ENCODE results near the gene RETREG3.
A peak's percentile ranks its signal among the peaks of the same experiment; 100 is the strongest.
"Not testable (repeated sequence)": the region's sequence is repeated elsewhere in the genome, so short reads cannot be mapped to it uniquely, and the experiment has no call there.

The RETREG3 gene

GRCh38 chr17:42552736-42553135 lies 56.4 kb downstream of the RETREG3 start, which contains the start of gene HSD17B1:
Gene HSD17B1, plus strand, starts transcription at chr17:42552923. Its CDS starts 11 bp downstream, at chr17:42552934.
- not testable (repeated sequence) for DNase-seq (ENCODE audit: low spot score)

DNA sequence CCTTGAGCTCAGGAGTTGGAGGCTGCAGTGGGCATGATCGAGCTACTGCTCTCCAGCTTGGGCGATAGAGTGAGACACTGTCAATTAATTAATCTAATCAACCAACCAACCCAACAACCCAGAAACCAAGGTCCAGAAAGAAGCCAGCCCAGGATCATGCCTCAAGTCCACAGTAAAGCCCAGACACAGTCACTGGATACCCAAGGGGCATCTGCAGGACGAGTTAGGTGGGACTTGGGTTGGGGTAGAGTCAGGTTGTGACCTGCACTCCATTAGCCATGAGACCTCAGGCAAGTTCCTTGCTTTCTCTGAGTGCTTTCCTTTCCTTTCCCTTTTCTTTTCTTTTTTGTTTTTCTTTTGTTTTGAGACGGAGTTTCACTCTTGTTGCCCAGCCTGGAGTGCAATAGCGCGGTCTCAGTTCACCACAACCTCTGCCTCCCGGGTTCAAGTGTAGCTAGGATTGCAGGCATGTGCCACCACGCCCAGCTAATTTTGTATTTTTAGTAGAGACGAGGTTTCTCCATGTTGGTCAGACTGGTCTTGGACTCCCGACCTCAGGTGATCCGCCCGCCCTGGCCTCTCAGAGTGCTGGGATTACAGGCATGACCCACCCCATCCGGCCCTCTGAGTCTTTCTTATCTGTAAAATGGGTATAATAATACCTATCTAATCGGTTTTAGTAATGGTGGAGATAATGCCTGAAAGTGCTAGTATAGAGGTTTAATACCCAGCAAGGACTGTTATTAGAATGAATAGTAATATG lies 60.0 kb downstream of the RETREG3 start:
- no peak for DNase-seq (ENCODE audit: low spot score)

DNA sequence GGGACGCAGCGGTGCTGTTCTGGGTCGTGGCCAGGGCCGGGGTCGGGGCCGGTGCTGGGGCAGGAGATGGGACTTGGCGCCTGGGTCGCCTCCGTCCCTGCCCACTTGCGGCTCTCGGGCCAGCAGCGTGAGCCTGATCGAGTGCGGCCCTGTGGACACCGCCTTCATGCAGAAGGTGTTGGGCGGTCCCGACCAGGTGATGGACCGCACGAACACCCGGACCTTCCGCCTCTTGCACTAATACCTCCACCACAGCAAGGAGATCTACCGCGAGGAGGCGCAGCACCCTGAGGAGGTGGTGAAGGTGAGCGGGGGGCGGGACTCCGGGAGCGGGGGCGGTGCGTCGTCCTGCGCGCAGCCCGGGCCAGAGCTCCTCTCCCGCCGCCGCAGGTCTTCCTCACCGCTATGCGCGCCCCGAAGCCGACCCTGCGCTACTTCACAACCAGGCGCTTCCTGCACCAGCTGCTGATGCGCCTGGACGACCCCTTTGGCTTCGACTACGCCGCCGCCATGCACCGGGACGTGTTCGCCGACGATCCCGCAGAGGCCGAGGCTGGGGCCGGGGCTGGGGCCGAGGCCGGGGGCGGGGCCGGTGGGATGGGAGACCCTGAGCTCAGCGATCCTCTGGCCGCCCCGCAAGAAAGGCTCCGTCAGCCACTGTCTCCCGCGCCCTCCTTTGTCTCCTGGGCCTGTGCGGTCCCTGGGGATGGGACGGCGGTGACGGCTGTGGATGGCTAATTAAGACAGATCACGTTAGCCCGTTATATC lies 60.9 kb downstream of the RETREG3 start:
- DNase-seq (ENCODE audit: low spot score), result no peak

DNA sequence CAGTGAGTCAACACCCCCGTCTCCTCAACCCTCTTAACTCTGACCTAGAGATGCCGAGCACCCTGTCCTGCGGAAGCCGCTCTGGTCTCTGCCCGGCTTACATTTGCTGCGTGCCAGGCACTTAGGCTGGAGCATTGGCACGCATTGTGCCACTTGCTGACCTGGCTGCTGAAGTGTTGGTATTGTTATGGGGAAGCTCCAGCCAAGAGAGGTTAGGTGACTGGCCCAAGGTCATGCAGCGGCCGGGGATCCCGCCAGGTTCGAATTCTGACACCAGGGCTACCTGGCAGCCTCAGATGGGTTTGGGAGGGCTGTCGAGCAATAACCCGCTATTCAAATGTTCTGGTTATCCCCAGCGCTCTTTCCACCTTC lies 61.5 kb downstream of the RETREG3 start:
- DNase-seq (ENCODE audit: low spot score), result no peak

GRCh38 chr17:42547001-42547461 lies 62.1 kb downstream of the RETREG3 start:
- DNase-seq (ENCODE audit: low spot score), result no peak

DNA sequence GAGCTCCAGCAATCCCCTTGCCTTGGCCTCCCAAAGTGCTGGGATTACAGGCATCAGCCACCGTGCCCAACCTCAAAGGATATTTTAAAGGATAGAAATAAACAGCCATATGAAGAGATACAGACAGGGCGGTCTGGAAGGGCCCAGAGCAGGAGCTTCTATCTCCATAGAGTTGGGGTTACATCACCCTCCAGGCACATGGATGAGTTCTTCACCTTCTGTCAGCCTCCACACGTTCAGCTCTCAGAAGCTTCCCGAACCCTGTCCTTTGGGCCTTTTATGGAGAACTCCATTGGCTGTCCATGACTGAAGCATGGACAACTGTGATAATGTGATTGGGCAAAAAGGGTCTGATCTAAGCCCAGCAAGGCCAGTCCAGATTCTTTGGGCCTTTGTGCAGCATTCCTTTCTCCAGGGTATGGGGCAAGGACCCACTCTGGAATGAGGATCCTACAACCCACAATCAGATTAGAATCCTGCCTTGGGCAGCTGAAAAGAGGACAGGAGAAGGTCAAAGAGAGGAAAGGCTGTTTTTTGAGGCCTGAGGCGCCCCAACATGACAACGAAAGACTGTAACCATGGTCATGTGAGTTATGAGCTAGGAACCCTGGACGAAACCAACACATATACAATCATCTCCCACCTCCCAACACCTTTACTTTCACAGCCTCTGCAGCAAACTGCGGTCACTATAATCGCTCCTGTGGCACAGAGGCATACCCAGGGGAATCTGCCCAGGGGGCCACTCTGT lies 63.2 kb downstream of the RETREG3 start:
- DNase-seq (ENCODE audit: low spot score), result not testable (repeated sequence)

- no peak for DNase-seq (ENCODE audit: low spot score)
Observed at GRCh38 chr17:42544874-42545283, 64.3 kb downstream of the RETREG3 start.

DNA sequence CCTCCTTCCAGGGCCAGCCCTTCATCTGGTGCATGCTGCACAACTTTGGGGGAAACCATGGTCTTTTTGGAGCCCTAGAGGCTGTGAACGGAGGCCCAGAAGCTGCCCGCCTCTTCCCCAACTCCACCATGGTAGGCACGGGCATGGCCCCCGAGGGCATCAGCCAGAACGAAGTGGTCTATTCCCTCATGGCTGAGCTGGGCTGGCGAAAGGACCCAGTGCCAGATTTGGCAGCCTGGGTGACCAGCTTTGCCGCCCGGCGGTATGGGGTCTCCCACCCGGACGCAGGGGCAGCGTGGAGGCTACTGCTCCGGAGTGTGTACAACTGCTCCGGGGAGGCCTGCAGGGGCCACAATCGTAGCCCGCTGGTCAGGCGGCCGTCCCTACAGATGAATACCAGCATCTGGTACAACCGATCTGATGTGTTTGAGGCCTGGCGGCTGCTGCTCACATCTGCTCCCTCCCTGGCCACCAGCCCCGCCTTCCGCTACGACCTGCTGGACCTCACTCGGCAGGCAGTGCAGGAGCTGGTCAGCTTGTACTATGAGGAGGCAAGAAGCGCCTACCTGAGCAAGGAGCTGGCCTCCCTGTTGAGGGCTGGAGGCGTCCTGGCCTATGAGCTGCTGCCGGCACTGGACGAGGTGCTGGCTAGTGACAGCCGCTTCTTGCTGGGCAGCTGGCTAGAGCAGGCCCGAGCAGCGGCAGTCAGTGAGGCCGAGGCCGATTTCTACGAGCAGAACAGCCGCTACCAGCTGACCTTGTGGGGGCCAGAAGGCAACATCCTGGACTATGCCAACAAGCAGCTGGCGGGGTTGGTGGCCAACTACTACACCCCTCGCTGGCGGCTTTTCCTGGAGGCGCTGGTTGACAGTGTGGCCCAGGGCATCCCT lies 65.7 kb downstream of the RETREG3 start:
- no peak for DNase-seq (ENCODE audit: low spot score)

DNA sequence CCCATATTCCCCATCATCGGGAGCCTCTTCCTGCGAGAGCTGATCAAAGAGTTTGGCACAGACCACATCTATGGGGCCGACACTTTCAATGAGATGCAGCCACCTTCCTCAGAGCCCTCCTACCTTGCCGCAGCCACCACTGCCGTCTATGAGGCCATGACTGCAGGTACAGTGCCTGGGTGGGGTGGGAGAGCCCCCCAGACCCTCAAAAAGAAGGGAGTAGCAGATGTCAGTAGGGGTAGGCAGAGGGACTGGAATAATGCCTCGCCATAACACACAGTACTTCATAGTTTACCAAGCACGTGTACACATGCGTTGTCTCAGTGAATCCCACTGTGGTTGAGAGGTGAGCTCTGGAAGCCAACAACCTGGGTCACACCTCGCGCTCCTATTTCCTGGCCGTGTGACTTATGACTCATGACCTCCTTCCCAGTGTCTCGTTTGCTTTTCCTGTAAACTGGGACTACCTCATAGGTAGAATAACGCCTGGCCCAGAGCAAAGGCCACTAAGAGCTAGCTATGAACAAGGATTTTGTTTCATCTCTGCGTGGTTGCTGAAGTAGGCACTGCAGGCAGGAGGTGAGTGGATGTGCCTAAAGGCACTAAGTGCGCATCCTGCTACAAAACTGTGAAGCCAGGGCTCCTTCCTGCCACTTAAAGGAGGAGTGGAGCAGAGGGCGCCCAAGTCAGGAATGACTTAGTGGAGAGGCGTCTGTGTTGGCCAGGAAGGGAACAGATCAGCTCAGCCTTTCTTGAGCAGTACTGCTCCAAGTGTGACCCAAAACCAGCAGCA lies 67.9 kb downstream of the RETREG3 start:
- DNase-seq (ENCODE audit: low spot score), result no peak

- DNase-seq (ENCODE audit: low spot score), result not testable (repeated sequence)
Observed at GRCh38 chr17:42540558-42540957, 68.6 kb downstream of the RETREG3 start.

- no peak for DNase-seq (ENCODE audit: low spot score)
Observed at GRCh38 chr17:42538482-42538881, 70.7 kb downstream of the RETREG3 start.

- no peak for DNase-seq (ENCODE audit: low spot score)
Observed at GRCh38 chr17:42537826-42538451, 71.2 kb downstream of the RETREG3 start.

DNA sequence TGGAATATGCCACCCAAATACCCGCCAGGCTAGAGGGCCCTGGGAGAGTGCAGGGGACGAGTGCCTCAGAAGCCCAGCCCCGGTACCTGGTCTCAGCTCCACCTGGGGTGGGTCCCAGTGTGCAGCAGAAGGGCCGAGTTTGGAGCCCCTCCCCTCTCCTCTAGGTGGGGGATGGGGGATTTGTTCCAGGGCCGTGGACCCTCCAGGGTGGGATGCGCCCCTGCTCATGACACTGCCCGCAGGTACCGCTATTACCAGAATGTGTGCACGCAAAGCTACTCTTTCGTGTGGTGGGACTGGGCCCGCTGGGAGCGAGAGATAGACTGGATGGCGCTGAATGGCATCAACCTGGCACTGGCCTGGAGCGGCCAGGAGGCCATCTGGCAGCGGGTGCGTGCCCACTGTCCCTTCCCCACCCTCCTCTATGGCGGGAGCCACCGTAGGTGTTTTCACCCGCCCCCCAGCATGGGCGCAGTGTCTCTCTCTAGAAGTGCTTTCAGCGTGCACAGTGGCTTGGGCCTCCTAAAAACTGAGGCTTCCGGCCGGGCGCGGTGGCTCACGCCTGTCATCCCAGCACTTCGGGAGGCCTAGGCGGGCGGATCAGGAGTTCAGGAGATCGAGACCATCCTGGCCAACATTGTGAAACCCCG lies 71.9 kb downstream of the RETREG3 start:
- DNase-seq (ENCODE audit: low spot score), result no peak

- DNase-seq (ENCODE audit: low spot score), result peak; percentile 93
Observed at GRCh38 chr17:42536372-42537155, 72.6 kb downstream of the RETREG3 start.

GRCh38 chr17:42536048-42536371 lies 73.2 kb downstream of the RETREG3 start, which contains the start of gene NAGLU:
Gene NAGLU, plus strand, starts transcription at chr17:42536241. Its CDS starts 32 bp downstream, at chr17:42536273.
- peak; percentile 100 for DNase-seq (ENCODE audit: low spot score)

DNA sequence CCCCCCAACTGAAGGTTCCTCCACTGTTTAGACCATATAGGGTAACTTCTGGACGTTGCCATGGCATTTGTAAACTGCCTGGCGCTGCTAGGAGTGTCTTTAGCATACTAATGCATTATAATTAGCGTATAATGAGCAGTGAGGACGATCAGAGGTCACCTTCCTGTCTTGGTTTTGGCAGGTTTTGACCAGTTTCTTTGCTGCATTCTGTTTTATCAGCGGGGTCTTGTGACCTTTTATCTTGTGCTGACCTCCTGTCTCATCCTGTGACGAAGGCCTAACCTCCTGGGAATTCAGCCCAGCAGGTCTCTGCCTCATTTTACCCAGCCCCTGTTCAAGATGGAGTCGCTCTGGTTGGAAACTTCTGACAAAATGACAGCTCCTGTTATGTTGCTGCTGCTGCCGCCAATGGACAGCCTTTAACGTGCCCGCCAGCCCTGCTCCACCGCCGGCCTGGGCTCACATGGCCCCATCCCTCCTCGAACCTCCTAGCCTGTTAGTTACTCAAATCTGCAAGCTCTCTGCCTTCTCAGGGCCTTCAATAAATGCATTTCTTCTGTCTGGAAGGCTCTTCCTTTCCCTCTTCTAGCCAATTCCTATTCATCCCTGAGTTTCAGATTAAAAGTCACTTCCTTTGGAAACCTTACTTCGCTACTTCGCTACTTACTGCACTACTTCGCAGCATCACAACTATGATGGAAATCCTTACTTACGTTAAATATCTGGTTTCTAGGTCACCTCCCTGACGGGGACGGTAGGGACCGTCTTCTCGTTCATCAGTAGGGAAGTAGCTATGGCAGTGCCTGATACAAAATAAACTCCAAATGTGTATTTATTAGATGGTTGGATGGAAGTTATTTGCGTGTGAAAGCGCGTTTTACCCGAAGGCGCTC lies 73.8 kb downstream of the RETREG3 start:
- DNase-seq (ENCODE audit: low spot score), result no peak

DNA sequence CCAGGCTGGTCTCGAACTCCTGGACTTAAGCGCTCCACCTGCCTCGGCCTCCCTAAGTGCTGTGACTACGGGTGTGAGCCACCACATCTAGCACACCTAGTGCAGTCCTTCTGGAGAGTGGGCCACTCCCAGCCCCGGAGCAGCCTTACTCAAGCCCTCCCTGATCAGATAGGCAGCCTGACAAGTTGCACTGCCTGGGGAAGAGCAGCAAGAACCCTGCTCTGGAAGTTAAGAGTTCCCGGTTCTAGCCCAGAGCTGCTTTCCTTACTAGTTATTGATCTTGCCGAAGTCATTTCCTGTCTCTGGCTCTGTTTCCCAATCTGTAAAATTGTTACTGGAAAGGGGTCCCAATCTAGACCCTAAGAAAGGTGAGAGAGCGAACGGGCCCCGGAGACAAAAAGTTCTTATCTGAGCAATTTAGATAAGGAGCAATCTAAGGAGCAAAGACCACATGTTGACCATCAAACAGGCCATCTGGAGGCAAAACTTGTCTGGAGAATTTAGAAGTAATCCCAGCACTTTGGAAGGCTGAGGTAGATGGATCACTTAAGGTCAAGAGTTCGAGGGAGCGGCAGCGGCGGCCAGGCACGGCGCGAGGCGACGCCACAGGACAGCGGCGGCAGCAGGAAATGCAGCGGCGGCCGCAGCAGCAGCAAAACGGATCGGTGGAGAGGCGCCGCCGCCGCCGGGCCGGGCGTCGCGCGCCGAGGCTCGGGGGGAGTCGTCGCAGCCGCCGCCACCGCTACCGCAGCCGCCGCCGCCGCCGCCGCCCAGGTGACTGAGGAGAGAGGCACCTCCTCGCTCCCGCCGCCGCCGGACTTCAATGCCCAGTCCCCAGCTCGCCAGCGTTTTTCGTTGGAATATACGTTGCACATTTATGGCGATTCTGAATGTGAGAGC lies 77.5 kb downstream of the RETREG3 start:
- peak; percentile 41 for DNase-seq (ENCODE audit: low spot score)

Measured in AG08395 (cell line).